Measurements from ENCODE around the gene FAM50B. TPM values are rescaled to one million over a fixed set of nuclear protein-coding genes. Genes with fewer than 3 reads are reported as not detected.
A peak's percentile ranks its signal among the peaks of the same experiment; 100 is the strongest.

Gene FAM50B
- total RNA-seq, 6 donors from 2014 or later: 11.7 to 23.3 (median 15.4) TPM

DNA sequence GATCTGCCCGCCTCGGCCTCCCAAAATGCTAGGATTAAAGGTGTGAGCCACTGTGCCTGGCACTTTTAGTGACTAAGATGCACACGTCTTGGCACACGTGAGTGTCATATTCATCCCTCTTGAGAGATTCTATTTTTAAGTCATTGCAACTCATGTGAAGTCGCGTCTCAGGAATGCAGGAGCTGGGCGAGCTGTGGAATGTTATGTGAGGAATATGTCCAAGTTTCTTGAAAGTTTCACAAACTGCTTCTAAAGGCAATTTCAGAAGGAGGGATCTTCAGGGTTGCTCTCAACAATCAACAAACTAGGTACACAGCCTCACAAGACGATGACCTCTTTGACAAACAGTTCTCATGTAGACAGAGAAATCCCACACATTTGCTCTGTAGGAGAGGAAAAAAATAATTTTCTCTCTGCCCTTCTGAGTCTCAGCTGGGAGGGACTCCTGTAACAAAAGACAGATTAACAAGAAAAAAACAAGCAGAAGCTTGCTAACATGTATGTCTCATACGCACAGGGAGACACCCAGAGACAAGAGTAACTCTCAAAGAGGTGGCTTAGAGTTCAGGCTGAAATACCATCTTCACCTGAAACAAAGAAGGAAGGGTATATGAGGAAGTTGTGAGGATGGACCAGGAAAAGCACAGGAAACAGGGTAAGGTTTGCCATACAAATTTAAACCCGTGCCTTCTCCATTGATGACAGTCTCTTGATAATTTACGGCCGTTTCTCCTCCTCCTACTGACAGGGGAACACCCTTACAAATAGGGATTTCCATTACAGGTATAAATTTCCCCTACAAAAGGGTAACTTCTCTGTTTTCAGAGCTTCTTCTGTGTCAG is 45.3 kb upstream of the FAM50B start:
- peak; percentile 44 to 79 for ATAC-seq (ENCODE audit: low FRiP score in 2 of 2)
- Histone ChIP-seq H3K4me1 (peaks cover 10 to 44% (median 26%) of the 10 kb centered on the region in 4 donors), H3K4me3 (no peak overlapping the region), H3K36me3 (no peaks in the 10 kb centered on the region), H3K27me3 (no peaks in the 10 kb centered on the region), H3K9me3 (no peaks in the 10 kb centered on the region), H3K27ac (peak overlapping the region; percentile 0 to 69 (median 40))
- 43 to 44% methylated on average over 12 of the region's 12 CpGs for WGBS, 2 donors
- DNase-seq: peak in 1 of 2 donors; percentile 39
- TF ChIP-seq POLR2AphosphoS5 (IDR thresholded peaks at IDR 0.05) (peak; percentile 50 to 68), POLR2A (IDR thresholded peaks at IDR 0.05) (no peak), EP300 (IDR thresholded peaks at IDR 0.05) (peak in 2 of 4 donors; percentile 25 to 34)
- TF ChIP-seq, protein P1, sequence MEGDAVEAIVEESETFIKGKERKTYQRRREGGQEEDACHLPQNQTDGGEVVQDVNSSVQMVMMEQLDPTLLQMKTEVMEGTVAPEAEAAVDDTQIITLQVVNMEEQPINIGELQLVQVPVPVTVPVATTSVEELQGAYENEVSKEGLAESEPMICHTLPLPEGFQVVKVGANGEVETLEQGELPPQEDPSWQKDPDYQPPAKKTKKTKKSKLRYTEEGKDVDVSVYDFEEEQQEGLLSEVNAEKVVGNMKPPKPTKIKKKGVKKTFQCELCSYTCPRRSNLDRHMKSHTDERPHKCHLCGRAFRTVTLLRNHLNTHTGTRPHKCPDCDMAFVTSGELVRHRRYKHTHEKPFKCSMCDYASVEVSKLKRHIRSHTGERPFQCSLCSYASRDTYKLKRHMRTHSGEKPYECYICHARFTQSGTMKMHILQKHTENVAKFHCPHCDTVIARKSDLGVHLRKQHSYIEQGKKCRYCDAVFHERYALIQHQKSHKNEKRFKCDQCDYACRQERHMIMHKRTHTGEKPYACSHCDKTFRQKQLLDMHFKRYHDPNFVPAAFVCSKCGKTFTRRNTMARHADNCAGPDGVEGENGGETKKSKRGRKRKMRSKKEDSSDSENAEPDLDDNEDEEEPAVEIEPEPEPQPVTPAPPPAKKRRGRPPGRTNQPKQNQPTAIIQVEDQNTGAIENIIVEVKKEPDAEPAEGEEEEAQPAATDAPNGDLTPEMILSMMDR (IDR thresholded peaks at IDR 0.05): no peak

DNA sequence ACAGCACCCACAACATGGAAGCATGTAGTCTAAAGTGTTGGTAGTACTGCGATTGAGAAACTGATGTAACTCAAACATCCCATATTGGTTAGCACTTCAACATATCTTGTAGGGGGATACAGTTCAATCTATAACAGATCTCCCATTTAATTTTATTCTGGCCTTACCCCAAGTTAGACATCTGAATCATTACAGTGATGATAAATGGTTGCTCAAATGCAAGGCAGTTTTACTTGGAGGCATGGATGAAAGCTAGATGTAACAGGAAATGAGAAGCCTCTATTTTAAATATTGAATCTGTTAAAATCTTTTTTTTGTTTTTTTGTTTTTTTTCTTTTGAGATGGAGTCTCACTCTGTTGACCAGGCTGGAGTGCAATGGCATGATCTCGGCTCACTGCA is 44.2 kb upstream of the FAM50B start:
- H3K27ac ChIP-seq: peak overlapping the region in 2 of 4 donors; percentile 62 to 72
- TF ChIP-seq POLR2AphosphoS5 (IDR thresholded peaks at IDR 0.05) (no peak), EP300 (IDR thresholded peaks at IDR 0.05) (no peak), POLR2A (IDR thresholded peaks at IDR 0.05) (no peak)
- TF ChIP-seq, protein P1 (IDR thresholded peaks at IDR 0.05): no peak
- 98 to 100% methylated on average over 2 of the region's 2 CpGs for WGBS, 2 donors
- H3K36me3 ChIP-seq: no peaks in the 10 kb centered on the region
- DNase-seq: no peak
- no peak overlapping the region for H3K4me3 ChIP-seq
- H3K4me1 ChIP-seq: peaks cover 12 to 39% (median 28%) of the 10 kb centered on the region in 4 donors
- no peaks in the 10 kb centered on the region for H3K27me3 ChIP-seq
- no peaks in the 10 kb centered on the region for H3K9me3 ChIP-seq
- ATAC-seq (ENCODE audit: low FRiP score in 2 of 2): no peak

DNA sequence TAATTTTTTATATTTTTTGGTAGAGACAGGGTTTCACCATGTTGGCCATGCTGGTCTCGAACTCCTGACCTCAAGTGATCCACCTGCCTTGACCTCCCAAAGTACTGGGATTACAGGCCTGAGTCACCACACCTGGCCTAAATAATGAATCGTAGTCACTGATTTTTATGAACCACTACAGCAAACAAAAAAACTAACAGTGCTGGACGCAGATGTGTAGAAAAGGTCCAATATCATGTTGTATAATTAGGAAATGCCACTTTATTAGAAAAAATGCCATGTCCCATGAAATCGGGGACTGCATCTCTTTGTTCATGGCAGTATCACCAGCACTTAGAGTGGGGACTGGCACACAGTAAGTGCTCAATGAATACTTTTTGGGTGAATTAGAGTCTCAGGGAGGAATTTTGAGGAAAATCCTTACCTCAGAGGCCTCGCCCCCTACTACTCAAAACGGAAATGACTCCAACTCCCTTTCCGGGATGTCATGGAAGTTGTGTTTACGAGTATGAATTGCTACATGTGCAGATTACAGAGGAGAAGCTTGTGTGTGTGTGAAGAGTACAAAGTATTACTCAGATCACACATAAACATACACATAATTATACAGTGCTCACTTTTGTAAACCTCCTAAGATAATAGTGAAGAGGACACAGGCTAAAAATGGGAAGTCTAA is 43.6 kb upstream of the FAM50B start:
- ATAC-seq (ENCODE audit: low FRiP score in 2 of 2) (no peak), DNase-seq (no peak)
- Histone ChIP-seq H3K27ac (peak overlapping the region in 3 of 4 donors; percentile 5 to 72 (median 62)), H3K4me3 (no peak overlapping the region), H3K9me3 (no peaks in the 10 kb centered on the region), H3K4me1 (peaks cover 12 to 37% (median 28%) of the 10 kb centered on the region in 4 donors), H3K27me3 (no peaks in the 10 kb centered on the region), H3K36me3 (no peaks in the 10 kb centered on the region)
- WGBS, 2 donors: 67 to 75% methylated on average over 8 of the region's 8 CpGs
- TF ChIP-seq POLR2AphosphoS5 (IDR thresholded peaks at IDR 0.05): no peak
- peak in 2 of 4 donors; percentile 16 to 44 for TF ChIP-seq EP300 (IDR thresholded peaks at IDR 0.05)

DNA sequence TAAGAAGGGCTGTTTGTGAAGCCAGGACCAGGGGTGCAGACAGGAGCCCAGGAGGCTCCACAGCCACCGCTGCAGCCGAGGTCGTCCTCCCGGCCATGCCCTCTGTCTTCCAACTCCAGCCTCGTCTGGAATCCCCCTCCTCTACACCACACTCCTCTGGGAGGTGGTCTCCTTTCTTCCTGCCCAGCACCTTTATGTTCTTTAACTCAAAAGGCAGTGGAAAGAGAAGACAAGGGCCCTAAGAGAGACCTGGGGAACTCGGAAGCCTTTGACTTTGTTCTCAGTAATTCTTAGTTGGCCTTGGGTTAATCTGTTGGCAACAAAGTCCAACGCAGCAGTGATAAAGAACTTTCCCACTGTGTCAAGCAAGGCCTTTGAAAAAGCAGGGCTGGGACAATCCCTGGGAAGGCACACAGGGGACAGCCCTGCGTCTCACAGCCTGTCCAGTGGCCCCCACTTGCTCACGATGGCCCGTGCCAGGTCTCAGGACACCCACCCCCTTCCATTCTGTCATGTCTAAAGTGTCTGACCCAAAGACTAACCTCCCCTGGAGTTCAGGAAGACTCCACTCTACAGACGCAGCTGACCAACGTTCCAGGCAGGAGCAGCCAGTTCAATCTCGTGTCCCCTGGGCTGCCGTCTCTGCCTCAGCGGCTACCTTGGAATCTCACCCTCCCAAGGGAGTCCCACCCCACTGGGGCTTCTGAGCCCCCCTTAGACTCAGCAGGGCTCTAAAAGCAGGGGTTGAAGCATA is 42.8 kb upstream of the FAM50B start:
- Histone ChIP-seq H3K4me3 (no peak overlapping the region), H3K27me3 (no peaks in the 10 kb centered on the region), H3K9me3 (no peaks in the 10 kb centered on the region), H3K27ac (peak overlapping the region; percentile 25 to 72 (median 46)), H3K36me3 (no peaks in the 10 kb centered on the region), H3K4me1 (peaks cover 12 to 30% (median 28%) of the 10 kb centered on the region in 4 donors)
- TF ChIP-seq POLR2AphosphoS5 (IDR thresholded peaks at IDR 0.05) (no peak), POLR2A (IDR thresholded peaks at IDR 0.05) (no peak), EP300 (IDR thresholded peaks at IDR 0.05) (no peak)
- TF ChIP-seq, protein P1 (IDR thresholded peaks at IDR 0.05): no peak
- peak in 1 of 2 donors; percentile 63 for DNase-seq
- WGBS, 2 donors: 81 to 85% methylated on average over 15 of the region's 15 CpGs
- no peak for ATAC-seq (ENCODE audit: low FRiP score in 2 of 2)
